NCI-H1417 treated with DMSO at 0.1 percent for 48 hours (cell line): Measurements from ENCODE around the gene DNASE1.

ENCODE experiments used
- DNase-seq: peaks from one replicate; lab custom pipeline; 2025; lab: John Stamatoyannopoulos, UW

Gene DNASE1

DNA sequence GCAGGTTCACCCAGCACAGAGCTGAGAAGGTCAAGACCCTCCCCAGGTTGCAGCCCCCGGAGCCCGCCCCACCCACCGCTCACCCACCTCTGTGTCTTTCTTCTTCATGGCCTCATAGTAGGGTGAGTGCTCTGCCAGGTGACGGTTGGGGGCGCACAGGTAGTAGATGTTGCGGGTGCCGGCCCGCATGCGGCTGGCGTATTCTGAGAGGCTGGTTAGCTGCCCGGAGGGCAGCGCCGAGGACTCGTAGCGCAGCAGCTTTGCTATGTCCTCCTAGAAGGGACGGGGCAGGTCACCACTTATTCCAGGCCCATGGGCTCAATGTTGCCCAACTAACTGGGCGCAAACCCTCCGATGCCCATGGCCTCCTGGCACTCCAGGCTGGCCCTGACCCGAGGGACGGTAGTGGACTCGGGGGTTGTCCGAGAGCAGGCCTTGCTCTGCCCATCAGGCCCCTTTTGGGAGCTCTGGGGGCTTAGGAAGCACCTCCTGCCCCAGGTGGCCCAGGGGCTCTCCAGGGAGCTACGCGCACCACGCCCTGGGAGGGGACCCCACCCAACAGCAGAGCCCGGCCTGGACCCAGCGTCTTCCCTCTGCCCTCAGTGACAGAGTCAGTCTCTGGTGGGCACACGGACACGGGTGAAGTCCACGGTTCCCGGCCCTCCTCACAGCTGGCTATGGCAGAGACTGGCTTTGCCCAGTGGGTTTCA, 9.9 kb downstream of the DNASE1 start:
- DNase-seq = no peak

GRCh38 chr16:3665508-3665907, 11.0 kb downstream of the DNASE1 start:
- DNase-seq = no peak

DNA sequence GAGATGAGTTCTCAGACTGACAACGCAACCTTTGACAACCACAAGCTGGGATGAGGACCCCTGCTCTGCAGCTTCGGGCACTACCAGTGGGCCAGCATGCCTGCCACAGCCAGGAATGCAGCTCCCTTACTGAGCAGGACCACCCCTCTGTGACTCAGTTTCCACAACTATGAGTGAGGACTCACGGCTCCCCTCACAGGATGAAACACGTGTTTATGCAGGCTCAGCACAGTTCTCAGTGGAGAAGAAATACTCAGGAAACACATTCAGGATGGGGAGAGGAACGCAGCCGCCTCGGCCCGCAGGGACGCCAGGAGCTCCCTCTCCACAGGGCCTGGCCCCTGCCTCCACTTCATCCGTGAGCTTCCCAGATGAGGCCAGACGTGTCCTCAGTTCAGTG, 14.1 kb downstream of the DNASE1 start:
- DNase-seq = no peak

GRCh38 chr16:3669082-3669481, 14.6 kb downstream of the DNASE1 start:
- DNase-seq = no peak

GRCh38 chr16:3670711-3671110, 16.2 kb downstream of the DNASE1 start:
- no peak for DNase-seq

GRCh38 chr16:3671424-3671823, 16.9 kb downstream of the DNASE1 start:
- DNase-seq = no peak

DNA sequence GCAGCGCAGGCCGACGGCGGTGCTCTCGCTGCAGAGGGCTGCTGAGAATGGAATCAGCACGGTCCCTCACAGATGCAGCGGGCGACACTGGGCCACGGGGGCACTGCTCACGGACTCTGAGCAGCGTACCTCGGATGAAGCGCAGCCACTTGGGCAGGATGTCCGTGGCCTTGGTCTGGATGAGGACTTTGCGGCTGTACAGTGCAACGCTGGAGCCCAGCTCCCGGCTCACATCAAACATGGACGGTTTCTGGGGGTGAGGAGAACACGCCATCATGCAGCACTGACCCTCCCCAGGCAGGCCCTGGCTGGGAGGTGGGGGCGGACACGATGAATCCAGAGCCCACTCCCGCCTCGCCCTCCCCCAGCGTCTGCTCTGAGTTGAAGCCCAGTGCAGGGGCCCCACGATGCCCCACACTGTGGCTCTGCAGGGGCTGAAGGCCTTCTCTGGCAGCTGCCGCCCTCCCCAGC, 18.1 kb downstream of the DNASE1 start:
- DNase-seq = no peak

- no peak for DNase-seq
Observed at GRCh38 chr16:3673201-3673600, 18.7 kb downstream of the DNASE1 start.

- DNase-seq = no peak
Observed at GRCh38 chr16:3673676-3674377, 19.3 kb downstream of the DNASE1 start.

GRCh38 chr16:3674513-3675295, 20.2 kb downstream of the DNASE1 start:
- no peak for DNase-seq

DNA sequence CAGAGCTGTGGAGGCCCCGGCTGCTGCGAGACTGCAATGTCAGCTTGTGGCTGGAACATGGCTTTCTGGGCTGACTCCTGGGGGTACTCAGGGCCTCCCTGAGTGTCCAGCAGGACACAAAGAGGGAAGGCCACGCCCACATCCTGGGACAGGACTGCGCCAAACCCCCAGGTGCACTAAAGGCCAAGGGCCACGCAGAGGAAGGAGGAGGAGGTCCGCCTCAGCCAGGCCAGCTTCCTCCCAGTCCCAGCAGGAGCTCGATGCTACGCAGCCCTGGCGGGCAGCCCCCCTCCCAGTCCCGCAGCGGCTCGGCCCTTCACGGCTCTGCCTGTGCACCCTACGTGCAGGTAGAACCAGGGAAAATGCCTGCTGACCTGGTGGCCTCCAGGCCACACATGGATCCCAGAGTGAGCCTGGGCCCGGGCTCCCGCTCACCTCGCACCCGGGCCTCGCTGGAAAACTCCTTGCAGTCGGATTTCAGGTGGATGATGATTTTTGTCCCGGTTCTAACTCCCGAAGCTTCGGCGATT, 21.2 kb downstream of the DNASE1 start:
- no peak for DNase-seq

GRCh38 chr16:3677994-3678393, 23.5 kb downstream of the DNASE1 start:
- DNase-seq = no peak

DNA sequence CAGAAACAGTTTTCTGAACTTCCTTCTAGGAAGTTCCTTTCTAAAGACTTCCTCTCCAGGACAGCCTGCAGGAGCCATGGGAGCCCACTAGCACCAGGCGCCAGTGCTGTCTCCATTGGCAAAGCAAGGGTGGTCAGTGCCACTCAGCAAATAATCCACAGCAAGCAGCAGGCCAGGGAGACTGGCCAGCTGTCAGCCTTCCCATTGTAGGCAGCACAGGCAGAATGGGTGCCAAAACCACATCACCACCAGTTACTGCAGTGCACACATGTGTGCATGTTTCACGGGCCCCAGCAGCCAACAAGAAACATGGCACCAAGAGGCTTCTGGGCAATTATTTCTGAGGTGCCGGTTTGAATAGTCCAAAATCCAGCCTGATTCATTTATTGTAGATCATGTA, 26.7 kb downstream of the DNASE1 start:
- DNase-seq = no peak

- no peak for DNase-seq
Observed at GRCh38 chr16:3687021-3687420, 32.5 kb downstream of the DNASE1 start.

DNA sequence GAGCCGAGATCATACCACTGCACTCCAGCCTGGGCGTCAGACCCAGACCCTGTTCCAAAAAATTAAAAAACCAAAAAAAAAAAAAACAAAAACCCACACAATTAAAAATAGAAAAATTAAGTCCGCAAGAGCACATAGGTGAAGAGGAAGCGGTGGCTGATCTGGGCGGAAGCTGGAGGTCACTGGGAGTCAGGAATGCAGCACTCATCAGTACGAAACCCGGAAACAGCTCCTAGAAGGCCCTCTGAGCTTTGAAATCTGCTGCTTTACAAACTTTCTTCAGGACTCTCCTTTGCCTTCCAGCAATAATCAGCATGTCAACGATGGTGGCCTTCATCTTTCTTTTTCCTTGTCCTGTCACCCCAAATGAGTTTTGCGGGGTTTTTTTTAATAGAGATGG, 33.3 kb downstream of the DNASE1 start:
- no peak for DNase-seq

- DNase-seq = no peak
Observed at GRCh38 chr16:3689731-3690130, 35.2 kb downstream of the DNASE1 start.

DNA sequence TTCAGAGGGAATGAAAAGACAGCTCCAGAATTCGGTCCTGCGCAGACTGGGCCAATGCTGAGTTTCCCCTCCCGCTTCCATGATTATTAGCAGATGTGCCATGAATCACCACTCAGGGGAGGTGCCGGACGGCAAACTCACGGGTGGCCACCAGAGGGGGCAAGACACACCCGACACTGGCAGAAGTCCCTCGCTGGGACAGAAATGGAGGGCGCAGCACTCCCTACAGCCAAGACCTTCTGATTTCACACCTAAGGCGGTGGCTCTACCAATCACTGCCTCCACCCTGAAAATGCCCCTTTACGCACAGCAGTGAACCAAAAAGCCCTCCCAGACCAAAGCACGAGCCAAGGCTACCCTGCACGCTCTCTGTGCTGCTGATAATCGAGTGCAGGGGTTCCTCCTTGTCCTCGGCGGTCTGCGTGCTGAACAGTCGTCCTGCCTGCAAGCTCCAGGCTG, 36.0 kb downstream of the DNASE1 start:
- no peak for DNase-seq

- DNase-seq = no peak
Observed at GRCh38 chr16:3690980-3691720, 36.7 kb downstream of the DNASE1 start.

DNA sequence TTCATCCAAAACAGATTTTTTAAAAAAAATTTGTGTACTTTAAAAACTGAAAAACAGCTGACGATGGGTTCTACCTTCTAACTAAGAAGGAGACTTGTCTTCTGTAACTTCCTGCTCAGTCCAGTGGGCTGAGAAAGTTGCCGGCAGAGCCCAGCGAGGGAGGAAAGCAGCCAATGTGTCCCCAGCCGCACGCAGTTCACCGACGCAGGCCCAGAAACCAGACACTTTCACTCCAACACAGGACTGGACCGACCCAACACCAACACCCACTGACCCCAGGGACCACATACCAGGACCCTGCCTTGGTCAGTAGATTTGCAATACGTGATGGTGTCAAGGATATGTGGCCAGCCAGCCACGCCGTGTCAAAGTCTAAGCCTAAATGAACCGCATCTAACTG, 37.3 kb downstream of the DNASE1 start:
- DNase-seq = no peak

DNA sequence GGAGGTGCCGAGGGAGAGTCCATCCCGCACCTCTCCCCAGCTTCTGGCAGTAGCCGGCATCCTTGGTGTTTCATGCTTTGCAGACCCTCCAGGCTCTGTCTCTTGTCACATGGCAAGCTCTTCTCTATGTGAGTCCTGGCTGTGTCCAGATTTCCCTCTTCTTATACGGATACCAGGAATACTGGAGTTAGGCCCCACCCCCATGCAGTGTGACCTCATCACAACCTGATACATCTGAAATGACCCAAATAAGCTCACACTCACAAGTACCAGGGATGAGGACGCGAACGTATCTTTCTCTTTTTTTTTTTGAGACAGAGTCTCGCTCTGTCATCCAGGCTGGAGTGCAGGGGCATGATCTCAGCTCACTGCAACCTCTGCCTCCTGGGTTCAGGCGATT, 39.6 kb downstream of the DNASE1 start:
- no peak for DNase-seq

DNA sequence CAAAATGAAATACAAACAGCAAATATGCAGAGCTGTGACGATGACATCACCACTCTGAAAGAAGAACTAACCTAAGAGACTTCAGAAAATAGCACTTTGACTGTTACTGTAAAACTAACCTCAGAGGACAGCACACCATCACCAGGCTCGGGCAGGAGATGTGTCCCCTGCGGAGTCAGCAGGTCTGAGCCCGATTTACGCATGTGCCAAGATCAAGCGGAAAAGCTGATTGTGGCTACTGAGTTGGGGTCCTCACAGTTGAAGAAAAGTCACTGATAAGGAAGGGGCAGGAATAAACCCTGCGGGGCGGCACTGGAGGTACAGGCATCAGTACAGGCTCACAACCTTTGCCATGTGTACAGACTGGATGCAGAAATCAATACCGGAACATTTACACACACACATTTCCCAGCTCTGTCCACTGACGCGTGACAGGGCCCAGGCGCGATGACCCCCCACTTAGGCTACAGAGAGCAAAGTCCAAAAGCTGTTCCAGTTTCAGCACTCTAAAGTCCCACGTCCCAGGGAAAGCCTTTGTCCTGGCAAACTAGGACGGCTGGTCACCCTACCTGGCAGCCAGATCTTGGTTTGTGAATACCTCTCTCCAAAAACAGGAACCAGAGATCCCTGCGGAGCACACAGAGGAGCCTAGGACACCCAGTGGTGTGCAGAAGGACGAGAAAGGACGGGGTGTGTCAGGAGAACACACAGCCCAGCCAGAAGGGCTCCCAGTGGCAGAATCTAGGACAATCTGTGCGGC, 41.3 kb downstream of the DNASE1 start:
- no peak for DNase-seq
